Endothelial cell of umbilical vein (primary cell): ENCODE results near the gene GGTLC2. TPM values are rescaled to one million over a fixed set of nuclear protein-coding genes. Genes with fewer than 3 reads are reported as not detected.

Experiments
- BruUV-seq: library from RNA; stranded (reverse); fragments of 400-500 nt; replicated peaks from 2 replicates; lab custom pipeline; 2021; lab: Mats Ljungman, UMichigan
- CTCF ChIA-PET: fragments of 300-600, 350-600 bp; sonication (Branson Sonifier 250); formaldehyde crosslinking; loops from one replicate; lab custom pipeline; 2021; ENCODE audit warnings: antibody characterized with exemption, inconsistent platforms; lab: Charles Lee
- POLR2A ChIA-PET: fragments of 300-600, 350-600 bp; sonication (Branson Sonifier 250); formaldehyde crosslinking; loops from one replicate; lab custom pipeline; 2021; ENCODE audit warnings: antibody characterized with exemption, inconsistent platforms; lab: Charles Lee
- DNase-seq: peaks from one replicate; pipeline ENCODE4 v3.0.0-alpha.2; 2011; ENCODE audit warnings: low read depth, low spot score
- FAIRE-seq: peaks from 2 replicates; lab custom pipeline; 2011; peaks lifted over from hg19 to GRCh38; lab: Jason Lieb, UNC
- H2AFZ ChIP-seq: 2 replicates; pipeline ENCODE4 v1.6.0; 2012; ENCODE audit warnings: low read depth, low read length, control low read depth, inconsistent platforms
- H3K27ac ChIP-seq: 2 replicates; pipeline ENCODE4 v1.5.1; 2011; ENCODE audit warnings: low read depth, mild to moderate bottlenecking, control low read depth, low read length, moderate library complexity; ENCODE audit not compliant: insufficient read depth
- H3K27me3 ChIP-seq, 2 experiments: 2 replicates each; pipeline versions ENCODE4 v1.6.0 to v1.6.1; 2011; ENCODE audit warnings: low read length in 2 of 2, mixed read lengths in 1 of 2; ENCODE audit not compliant: control insufficient read depth in 2 of 2, insufficient read depth in 2 of 2
- H3K36me3 ChIP-seq, 2 experiments: 2 replicates in 1 of 2; 3 replicates in 1 of 2; pipeline ENCODE4 v1.5.1; 2011; ENCODE audit warnings: low read length in 2 of 2, mild to moderate bottlenecking in 1 of 2, moderate library complexity in 1 of 2; ENCODE audit not compliant: control insufficient read depth in 2 of 2, insufficient read depth in 2 of 2; ENCODE audit errors: extremely low read depth in 1 of 2
- H3K4me1 ChIP-seq: 3 replicates; pipeline ENCODE4 v1.5.1; 2011; ENCODE audit warnings: mild to moderate bottlenecking, low read length; ENCODE audit not compliant: control insufficient read depth, insufficient read depth; ENCODE audit errors: extremely low read depth
- H3K4me2 ChIP-seq: 2 replicates; pipeline ENCODE4 v1.6.1; 2011; ENCODE audit warnings: low read length, control low read depth, mixed read lengths; ENCODE audit not compliant: insufficient read depth
- H3K4me3 ChIP-seq, 3 experiments: fragments of 200-600 bp in 1 of 3; sonication (generic), shearing (Covaris generic) in 1 of 3; replicated peaks in 1 of 3; 2 replicates each; pipeline ENCODE4 v1.5.1; 2011 to 2016; ENCODE audit warnings: control low read depth in 3 of 3, low read length in 3 of 3, mild to moderate bottlenecking in 2 of 3, inconsistent platforms in 1 of 3, low read depth in 1 of 3, moderate library complexity in 1 of 3; ENCODE audit not compliant: insufficient read depth in 1 of 3
- H3K79me2 ChIP-seq: 2 replicates; pipeline ENCODE4 v1.6.0; 2012; ENCODE audit warnings: low read length, inconsistent platforms; ENCODE audit not compliant: control insufficient read depth, insufficient read depth
- H3K9ac ChIP-seq: replicated peaks from 2 replicates; pipeline ENCODE3; 2011; ENCODE audit warnings: low read length, control low read depth; ENCODE audit not compliant: insufficient read depth; ENCODE audit errors: extremely low read depth
- H3K9me1 ChIP-seq: replicated peaks from 3 replicates; pipeline ENCODE4 v1.6.0; 2011; ENCODE audit warnings: mild to moderate bottlenecking, low read length; ENCODE audit not compliant: control insufficient read depth, insufficient read depth; ENCODE audit errors: extremely low read depth
- H3K9me3 ChIP-seq: replicated peaks from 2 replicates; pipeline ENCODE4 v1.5.1; 2012; ENCODE audit warnings: low read length, inconsistent platforms; ENCODE audit not compliant: control insufficient read depth, insufficient read depth
- H4K20me1 ChIP-seq: replicated peaks from 2 replicates; pipeline ENCODE3; 2011; ENCODE audit warnings: mild to moderate bottlenecking, low read length; ENCODE audit not compliant: control insufficient read depth, insufficient read depth; ENCODE audit errors: extremely low read depth
- CTCF ChIP-seq, 2 donors: IDR thresholded peaks; 1 replicate in 1 of 2; 2 replicates in 1 of 2; pipeline ENCODE4 v1.5.1; 2011; ENCODE audit warnings: low read length in 2 of 2, mild to moderate bottlenecking in 2 of 2, moderate library complexity in 2 of 2, control low read depth in 1 of 2, inconsistent platforms in 1 of 2, low read depth in 1 of 2; ENCODE audit not compliant: insufficient read depth in 1 of 2; ENCODE audit errors: extremely low read depth in 1 of 2
- EZH2 ChIP-seq: IDR thresholded peaks from 2 replicates; pipeline ENCODE4 v1.6.1; 2012; ENCODE audit warnings: borderline replicate concordance, low read depth, mild to moderate bottlenecking, moderate library complexity, low read length, inconsistent platforms; ENCODE audit not compliant: severe bottlenecking
- FOS ChIP-seq: IDR thresholded peaks from 2 replicates; pipeline ENCODE4 v1.6.1; 2011; ENCODE audit warnings: mild to moderate bottlenecking, low read length, moderate library complexity, borderline replicate concordance; ENCODE audit not compliant: insufficient read depth
- GATA2 ChIP-seq: IDR thresholded peaks from 2 replicates; pipeline ENCODE4 v1.7.0; 2011; ENCODE audit warnings: low read depth, mild to moderate bottlenecking, moderate library complexity, mixed read lengths, low read length; ENCODE audit not compliant: insufficient read length, insufficient read depth
- JUN ChIP-seq: IDR thresholded peaks from 2 replicates; pipeline ENCODE4 v1.6.1; 2011; ENCODE audit warnings: borderline replicate concordance, low read depth; ENCODE audit not compliant: insufficient read length, insufficient read depth
- MYC ChIP-seq: IDR thresholded peaks from one replicate; pipeline ENCODE4 v1.6.1; 2011; ENCODE audit warnings: mild to moderate bottlenecking, low read depth, low read length
- POLR2A ChIP-seq: IDR thresholded peaks from 2 replicates; pipeline ENCODE4 v1.6.1; 2012; ENCODE audit warnings: low read depth, mild to moderate bottlenecking, control low read depth, low read length
- POLR2AphosphoS5 ChIP-seq: IDR thresholded peaks from 2 replicates; pipeline ENCODE4 v1.6.1; 2012; ENCODE audit warnings: low read depth, mild to moderate bottlenecking, control low read depth, low read length, moderate library complexity; ENCODE audit not compliant: insufficient read depth
- dilution Hi-C: fragments of 300-500 bp; cut with MboI; formaldehyde crosslinking; loops from one replicate; pipeline ENCODE4 v1.15.0; 2019; ENCODE audit warnings: low sequenced_read_pairs; ENCODE audit not compliant: extremely low pct_ligation_motif_present
- intact Hi-C: fragments of 100-400 bp; cut with micrococcal nuclease; formaldehyde crosslinking; loops from one replicate; pipeline ENCODE4 v1.10.0; 2022
- polyA plus RNA-seq, 4 experiments: library from polyadenylated mRNA; depleted of rRNA in 3 of 4; stranded (reverse) in 3 of 4; unstranded in 1 of 4; fragments of >200 nt; gene quantifications; 2 replicates each; pipeline versions ENCODE4 v1.2.1 to v1.2.3, GENCODE V29; 2011 to 2012; ENCODE audit warnings: missing spikeins in 1 of 4
- total RNA-seq: library from RNA; stranded (reverse); gene quantifications from 2 replicates; pipeline ENCODE4 v1.2.3, GENCODE V29; 2021
- TF ChIP-seq, protein P1 (sequence below): IDR thresholded peaks from 2 replicates; pipeline ENCODE4 v1.6.1; 2011; ENCODE audit not compliant: insufficient read depth, insufficient read length

GGTLC2 gene
- total and polyA plus RNA-seq, 2 donors (not counting 3 experiments of a cell fraction or from before 2014, with no cell fraction given): not detected

DNA sequence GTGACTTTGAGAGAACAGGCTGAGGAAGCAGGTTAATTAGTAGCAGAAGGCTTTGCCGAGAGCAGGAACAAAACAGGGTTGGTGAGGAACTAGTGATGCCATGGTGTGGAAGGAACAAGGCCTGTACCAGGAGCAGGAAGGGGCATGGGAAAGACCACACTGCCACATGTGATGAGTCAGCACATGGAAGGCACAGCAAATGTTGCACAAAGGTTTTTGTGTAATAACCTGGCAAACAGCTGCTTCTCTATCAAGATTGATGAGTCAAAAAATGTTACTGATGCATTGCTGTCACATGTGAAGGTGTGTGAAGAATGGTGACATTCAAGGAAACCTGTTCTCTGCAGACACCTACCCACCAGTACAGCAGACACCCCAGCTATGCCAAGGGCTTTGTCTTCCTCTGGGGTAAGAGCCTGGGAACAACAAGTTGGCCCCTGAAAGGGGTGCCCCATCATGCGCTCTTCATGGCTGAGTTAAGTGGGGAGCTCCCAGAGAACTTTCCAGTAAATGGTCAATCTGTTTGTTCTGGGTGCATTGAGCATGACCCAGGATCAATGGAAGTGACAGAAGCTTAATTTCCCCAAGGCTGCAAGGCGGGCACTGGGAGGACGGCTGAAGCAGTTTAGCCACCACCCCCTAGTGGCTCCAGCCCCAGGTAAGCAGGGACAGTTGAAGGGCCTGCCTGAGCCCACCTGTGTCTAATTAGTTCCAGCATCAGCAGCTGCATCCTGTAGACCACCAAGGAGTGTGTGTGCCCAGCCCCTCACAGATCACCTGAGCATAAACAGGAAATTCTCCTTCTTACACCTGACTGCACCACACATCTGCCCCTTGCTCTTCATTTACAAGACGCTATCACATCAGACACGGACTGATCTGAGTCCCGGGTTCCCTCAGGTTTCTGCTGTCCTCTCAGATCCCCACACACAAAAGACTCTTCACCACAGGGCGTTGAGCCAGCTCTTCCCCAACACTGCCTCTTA, 47.6 kb downstream of the GGTLC2 start:
- Histone ChIP-seq H3K4me3 (no peak overlapping the region), H3K27me3 (peaks cover 2 to 10% of the 10 kb centered on the region in 2 experiments), H3K79me2 (no peaks in the 10 kb centered on the region), H3K9ac (no peak overlapping the region), H3K4me2 (no peak overlapping the region), H4K20me1 (no peaks in the 10 kb centered on the region), H3K36me3 (no peaks in the 10 kb centered on the region), H3K4me1 (peaks cover 9% of the 10 kb centered on the region), H2AFZ (no peak overlapping the region), H3K9me3 (no peaks in the 10 kb centered on the region), H3K9me1 (no peaks in the 10 kb centered on the region), H3K27ac (no peak overlapping the region)
- no peak for DNase-seq
- intact Hi-C loops: no loop called here
- CTCF ChIA-PET: interaction anchor here (1.3 to 2.3 kb wide), 4 partner anchors 10 to 26 kb away, joined by 4 to 7 read pairs (median 4); no protein-coding TSS in a partner anchor
- POLR2A ChIA-PET: no interaction called here
- no TSS peak for BruUV-seq
- dilution Hi-C loops: no loop called here
- FAIRE-seq: no peak
- TF ChIP-seq POLR2AphosphoS5: no peak
- TF ChIP-seq, protein P1, sequence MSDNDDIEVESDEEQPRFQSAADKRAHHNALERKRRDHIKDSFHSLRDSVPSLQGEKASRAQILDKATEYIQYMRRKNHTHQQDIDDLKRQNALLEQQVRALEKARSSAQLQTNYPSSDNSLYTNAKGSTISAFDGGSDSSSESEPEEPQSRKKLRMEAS: no peak
- no peak for TF ChIP-seq EZH2
- TF ChIP-seq CTCF (IDR thresholded peaks at IDR 0.05; ENCODE audit: extremely low read depth in 1 of 2, insufficient read depth in 1 of 2, low read depth in 1 of 2, low read length in 2 of 2): no peak
- TF ChIP-seq MYC: no peak
- TF ChIP-seq JUN: no peak
- TF ChIP-seq GATA2: no peak
- TF ChIP-seq FOS: no peak
- TF ChIP-seq POLR2A: no peak
